HUES64 (cell line): ENCODE results near the gene CTNNA3.

Experiments
- H3K27ac ChIP-seq: 2 replicates; pipeline ENCODE4 v1.7.0; 2013; ENCODE audit warnings: low read depth, low read length, inconsistent platforms
- H3K27me3 ChIP-seq: 2 replicates; pipeline ENCODE4 v1.6.1; 2013; ENCODE audit warnings: mild to moderate bottlenecking, low read length; ENCODE audit not compliant: insufficient read depth
- H3K36me3 ChIP-seq: 2 replicates; pipeline ENCODE4 v1.6.1; 2013; ENCODE audit warnings: mild to moderate bottlenecking, low read length; ENCODE audit not compliant: insufficient read depth
- H3K4me1 ChIP-seq: 2 replicates; pipeline ENCODE4 v1.6.1; 2013; ENCODE audit warnings: mild to moderate bottlenecking, low read length, moderate library complexity; ENCODE audit not compliant: insufficient read depth
- H3K4me3 ChIP-seq: 2 replicates; pipeline ENCODE4 v1.5.1; 2013; ENCODE audit warnings: mild to moderate bottlenecking, low read length, moderate library complexity
- H3K9ac ChIP-seq: 2 replicates; pipeline ENCODE4 v1.6.1; 2013; ENCODE audit warnings: mild to moderate bottlenecking, low read depth, low read length
- H3K9me3 ChIP-seq: 2 replicates; pipeline ENCODE4 v1.6.1; 2013; ENCODE audit warnings: low read depth, low read length; ENCODE audit not compliant: insufficient read depth
- WGBS: fragments of 150-250, 120-280 bp; methylation state at CpG from one replicate; pipeline ENCODE4 v1.1.7; 2013; ENCODE audit warnings: missing lambda C conversion rate; 5-methylcytosine and 5-hydroxymethylcytosine counted together

Gene CTNNA3

GRCh38 chr10:66910671-66911070 lies 785.3 kb downstream of the CTNNA3 start:
- Histone ChIP-seq H3K9ac (no peak overlapping the region), H3K27ac (no peak overlapping the region), H3K4me1 (no peaks in the 10 kb centered on the region), H3K36me3 (no peaks in the 10 kb centered on the region), H3K27me3 (no peaks in the 10 kb centered on the region), H3K9me3 (no peaks in the 10 kb centered on the region), H3K4me3 (no peak overlapping the region)
- 96% methylated on average over 5 of the region's 5 CpGs for WGBS

GRCh38 chr10:66892871-66893270 lies 803.1 kb downstream of the CTNNA3 start:
- WGBS = 11% methylated on average over 1 of the region's 2 CpGs
- no peaks in the 10 kb centered on the region for H3K27me3 ChIP-seq

GRCh38 chr10:66888237-66888636 lies 807.8 kb downstream of the CTNNA3 start:
- Histone ChIP-seq H3K36me3 (no peaks in the 10 kb centered on the region), H3K27me3 (no peaks in the 10 kb centered on the region), H3K4me1 (peaks cover 8% of the 10 kb centered on the region), H3K9me3 (no peaks in the 10 kb centered on the region), H3K4me3 (no peak overlapping the region), H3K9ac (no peak overlapping the region), H3K27ac (no peak overlapping the region)
- WGBS = 100% methylated on average over 1 of the region's 1 CpG

More at GRCh38 chr10:66892871-66893270, 803.1 kb downstream of the CTNNA3 start:
- Histone ChIP-seq H3K4me3 (peak overlapping the region; percentile 2; the same call in 1 of the 2 replicates), H3K36me3 (no peaks in the 10 kb centered on the region), H3K4me1 (peaks cover 21% of the 10 kb centered on the region), H3K9me3 (peaks cover 1% of the 10 kb centered on the region; the same call in 1 of the 2 replicates), H3K27ac (peak overlapping the region; percentile 73), H3K9ac (no peak overlapping the region)

GRCh38 chr10:66886848-66887247 lies 809.1 kb downstream of the CTNNA3 start:
- no peak overlapping the region for H3K4me3 ChIP-seq
- no peaks in the 10 kb centered on the region for H3K36me3 ChIP-seq
- H3K9ac ChIP-seq = no peak overlapping the region
- H3K9me3 ChIP-seq = no peaks in the 10 kb centered on the region
- no peak overlapping the region for H3K27ac ChIP-seq
- H3K27me3 ChIP-seq = no peaks in the 10 kb centered on the region
- no peaks in the 10 kb centered on the region for H3K4me1 ChIP-seq

- Histone ChIP-seq H3K4me1 (no peaks in the 10 kb centered on the region; the same call in 1 of the 2 replicates), H3K36me3 (no peaks in the 10 kb centered on the region), H3K9ac (no peak overlapping the region), H3K27ac (no peak overlapping the region), H3K27me3 (no peaks in the 10 kb centered on the region), H3K9me3 (no peaks in the 10 kb centered on the region), H3K4me3 (no peak overlapping the region)
- WGBS = 94% methylated on average over 2 of the region's 2 CpGs
Measured at GRCh38 chr10:66882271-66882670, 813.7 kb downstream of the CTNNA3 start.

GRCh38 chr10:66881814-66882213 lies 814.2 kb downstream of the CTNNA3 start:
- no peak overlapping the region for H3K9ac ChIP-seq
- no peaks in the 10 kb centered on the region for H3K27me3 ChIP-seq
- H3K36me3 ChIP-seq = no peaks in the 10 kb centered on the region
- WGBS = 93% methylated on average over 2 of the region's 3 CpGs
- no peaks in the 10 kb centered on the region for H3K9me3 ChIP-seq
- H3K27ac ChIP-seq = no peak overlapping the region
- no peak overlapping the region for H3K4me3 ChIP-seq
- H3K4me1 ChIP-seq = no peaks in the 10 kb centered on the region; the same call in 1 of the 2 replicates

- Histone ChIP-seq H3K9ac (no peak overlapping the region), H3K4me3 (no peak overlapping the region), H3K27me3 (no peaks in the 10 kb centered on the region), H3K27ac (no peak overlapping the region), H3K4me1 (no peaks in the 10 kb centered on the region; the same call in 1 of the 2 replicates), H3K9me3 (no peaks in the 10 kb centered on the region), H3K36me3 (no peaks in the 10 kb centered on the region)
- 90% methylated on average over 1 of the region's 2 CpGs for WGBS
Measured at GRCh38 chr10:66880826-66881225, 815.2 kb downstream of the CTNNA3 start.

GRCh38 chr10:66880292-66880691 lies 815.7 kb downstream of the CTNNA3 start:
- no peak overlapping the region for H3K9ac ChIP-seq
- no peak overlapping the region for H3K27ac ChIP-seq
- H3K36me3 ChIP-seq = no peaks in the 10 kb centered on the region
- no peaks in the 10 kb centered on the region for H3K27me3 ChIP-seq
- no peak overlapping the region for H3K4me3 ChIP-seq
- WGBS = 83% methylated on average over 1 of the region's 1 CpG
- no peaks in the 10 kb centered on the region for H3K9me3 ChIP-seq
- H3K4me1 ChIP-seq = no peaks in the 10 kb centered on the region; the same call in 1 of the 2 replicates

GRCh38 chr10:66877361-66877760 lies 818.6 kb downstream of the CTNNA3 start:
- H3K27ac ChIP-seq = no peak overlapping the region
- no peaks in the 10 kb centered on the region for H3K36me3 ChIP-seq
- 87% methylated on average over 2 of the region's 2 CpGs for WGBS
- no peaks in the 10 kb centered on the region for H3K27me3 ChIP-seq
- no peaks in the 10 kb centered on the region for H3K9me3 ChIP-seq
- no peak overlapping the region for H3K4me3 ChIP-seq
- no peak overlapping the region for H3K9ac ChIP-seq
- H3K4me1 ChIP-seq = no peaks in the 10 kb centered on the region; the same call in 1 of the 2 replicates

- Histone ChIP-seq H3K27ac (no peak overlapping the region), H3K27me3 (no peaks in the 10 kb centered on the region), H3K9ac (no peak overlapping the region), H3K4me1 (no peaks in the 10 kb centered on the region), H3K9me3 (no peaks in the 10 kb centered on the region), H3K36me3 (no peaks in the 10 kb centered on the region), H3K4me3 (no peak overlapping the region)
Measured at GRCh38 chr10:66869635-66870034, 826.4 kb downstream of the CTNNA3 start.

- H3K4me1 ChIP-seq = no peaks in the 10 kb centered on the region
- no peaks in the 10 kb centered on the region for H3K27me3 ChIP-seq
- no peak overlapping the region for H3K9ac ChIP-seq
- H3K27ac ChIP-seq = no peak overlapping the region
- WGBS = 95% methylated on average over 3 of the region's 4 CpGs
- H3K4me3 ChIP-seq = no peak overlapping the region
- H3K9me3 ChIP-seq = no peaks in the 10 kb centered on the region
- H3K36me3 ChIP-seq = no peaks in the 10 kb centered on the region
Measured at GRCh38 chr10:66862687-66863258, 833.2 kb downstream of the CTNNA3 start.
